Astrocyte of the cerebellum (primary cell): ENCODE data around the gene DNM3.
"Not testable (repeated sequence)": the region's sequence is repeated elsewhere in the genome, so short reads cannot be mapped to it uniquely, and the experiment has no call there.

ENCODE experiments used
- DNase-seq: peaks from one replicate; pipeline ENCODE4 v3.0.0-alpha.2; 2011; ENCODE audit warnings: low read depth
- H3K4me3 ChIP-seq: 2 replicates; pipeline ENCODE4 v1.5.1; 2011; ENCODE audit warnings: mild to moderate bottlenecking, low read depth, low read length, moderate library complexity
- CTCF ChIP-seq: IDR thresholded peaks from 2 replicates; pipeline ENCODE4 v1.5.1; 2012; ENCODE audit warnings: low read length, low read depth, moderate library complexity, mild to moderate bottlenecking; ENCODE audit errors: missing control alignments
- in situ Hi-C: cut with HindIII; loops from 2 replicates; pipeline ENCODE4 v1.10.0; 2017; ENCODE audit warnings: low sequenced_read_pairs

DNM3 gene

GRCh38 chr1:172425339-172425738, 584.0 kb downstream of the DNM3 start:
- no peak overlapping the region for H3K4me3 ChIP-seq
- in situ Hi-C loops = no loop called here
- no peak for DNase-seq
- no peak for TF ChIP-seq CTCF

GRCh38 chr1:172427191-172427590, 585.9 kb downstream of the DNM3 start:
- no peak for DNase-seq
- TF ChIP-seq CTCF = no peak
- in situ Hi-C loops = no loop called here
- H3K4me3 ChIP-seq = no peak overlapping the region

- peak; percentile 71 for DNase-seq
- TF ChIP-seq CTCF = peak; percentile 75
- H3K4me3 ChIP-seq = no peak overlapping the region
- in situ Hi-C loops = no loop called here
Observed at GRCh38 chr1:172429331-172430127, 588.2 kb downstream of the DNM3 start.

- no peak for TF ChIP-seq CTCF
- no peak for DNase-seq
- in situ Hi-C loops = no loop called here
- H3K4me3 ChIP-seq = no peak overlapping the region
Observed at GRCh38 chr1:172430128-172430454, 588.8 kb downstream of the DNM3 start.

- H3K4me3 ChIP-seq = no peak overlapping the region
- no peak for DNase-seq
- in situ Hi-C loops = no loop called here
- TF ChIP-seq CTCF = no peak
Observed at GRCh38 chr1:172431204-172431603, 589.9 kb downstream of the DNM3 start.

GRCh38 chr1:172431721-172432192, 590.5 kb downstream of the DNM3 start:
- no peak for TF ChIP-seq CTCF
- in situ Hi-C loops = no loop called here
- H3K4me3 ChIP-seq = no peak overlapping the region
- DNase-seq = no peak

- DNase-seq, H3K4me3 ChIP-seq, in situ Hi-C loops: not testable (repeated sequence)
Observed at GRCh38 chr1:172437183-172437582, 595.9 kb downstream of the DNM3 start.
